Skin of body (tissue), 2 donors: ENCODE measurements around the gene ADARB1. TPM values are rescaled to one million over a fixed set of nuclear protein-coding genes. Genes with fewer than 3 reads are reported as not detected.

ENCODE experiments used
- DNase-seq: peaks from one replicate; lab custom pipeline; 2025; lab: John Stamatoyannopoulos, UW
- total RNA-seq: library from RNA; depleted of rRNA; stranded (reverse); fragments of >200 nt; gene quantifications from one replicate; pipeline ENCODE4 v1.2.3, GENCODE V29; 2014

The ADARB1 gene
- total RNA-seq, 1 donor from 2014 or later, result 28.3 TPM

GRCh38 chr21:45074818-45075595 lies 627 bp downstream of the ADARB1 start:
- no peak for DNase-seq

- no peak for DNase-seq
Observed at GRCh38 chr21:45075596-45076244, 1.3 kb downstream of the ADARB1 start.

GRCh38 chr21:45076245-45076711 lies 1.9 kb downstream of the ADARB1 start:
- DNase-seq, result peak; percentile 45

GRCh38 chr21:45078371-45078770 lies 4.0 kb downstream of the ADARB1 start:
- DNase-seq, result no peak

DNA sequence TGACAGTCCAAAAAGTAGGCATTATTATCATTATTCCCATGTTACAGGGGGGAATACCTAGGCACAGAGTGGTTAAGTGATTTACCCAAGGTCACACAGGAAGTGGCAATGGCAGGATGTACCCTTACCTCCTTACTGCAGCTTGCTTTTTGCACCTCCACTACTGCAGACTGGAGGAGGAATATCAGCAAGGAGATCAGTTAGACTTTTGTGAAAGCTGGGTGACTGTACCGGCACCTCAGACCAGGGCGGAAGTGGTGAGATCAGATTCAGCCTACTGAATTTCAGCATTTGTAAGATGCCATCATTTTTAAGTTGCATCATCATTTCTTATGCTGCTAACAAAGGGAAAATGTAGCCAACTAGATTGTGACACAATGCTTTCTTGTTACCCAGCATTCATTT lies 4.5 kb downstream of the ADARB1 start:
- no peak for DNase-seq

DNA sequence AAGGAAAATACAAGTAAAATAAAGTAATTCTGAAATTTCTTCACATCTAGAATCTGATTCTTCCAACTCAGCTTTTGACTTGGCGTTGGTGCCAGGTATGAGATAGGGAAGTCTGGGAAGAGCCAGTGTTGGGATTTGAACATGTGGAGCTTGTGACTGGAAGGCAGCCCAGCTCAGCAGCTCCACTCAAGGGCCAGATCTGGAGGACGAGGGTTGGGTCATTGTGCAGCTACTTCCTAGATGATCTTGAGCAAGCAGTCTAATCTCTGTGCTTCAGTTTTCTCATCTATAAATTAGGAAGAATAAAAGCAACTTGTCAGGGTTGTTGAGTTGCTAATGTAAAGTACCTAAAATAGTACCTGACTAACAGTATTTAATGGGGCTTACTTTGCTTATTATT lies 5.0 kb downstream of the ADARB1 start:
- DNase-seq, result no peak

- no peak for DNase-seq
Observed at GRCh38 chr21:45080232-45080631, 5.9 kb downstream of the ADARB1 start.

GRCh38 chr21:45080639-45081414 lies 6.4 kb downstream of the ADARB1 start:
- DNase-seq, result no peak

GRCh38 chr21:45081636-45082035 lies 7.3 kb downstream of the ADARB1 start:
- DNase-seq, result no peak

- DNase-seq, result no peak
Observed at GRCh38 chr21:45082736-45083135, 8.4 kb downstream of the ADARB1 start.

DNA sequence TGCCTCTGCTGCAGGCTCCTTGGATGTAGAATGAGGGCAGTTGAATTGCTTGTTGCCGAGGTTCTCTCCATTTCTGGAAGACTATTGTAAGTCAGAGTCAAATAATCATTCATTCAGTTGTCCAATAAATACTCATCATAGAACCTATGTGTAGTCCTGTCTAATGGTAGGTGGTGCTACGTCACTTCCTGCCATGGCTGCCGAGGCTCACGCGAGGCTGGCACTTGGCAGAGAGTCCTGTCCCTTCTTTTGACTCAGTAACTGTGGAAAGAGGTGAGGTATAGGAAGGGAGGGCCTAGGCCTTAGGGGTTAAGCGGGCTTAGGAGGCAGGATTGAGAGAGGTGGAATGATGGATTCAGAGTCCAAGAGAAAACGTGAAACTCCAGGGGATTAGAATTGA lies 9.7 kb downstream of the ADARB1 start:
- no peak for DNase-seq

- DNase-seq, result no peak
Observed at GRCh38 chr21:45084881-45085536, 10.6 kb downstream of the ADARB1 start.

DNA sequence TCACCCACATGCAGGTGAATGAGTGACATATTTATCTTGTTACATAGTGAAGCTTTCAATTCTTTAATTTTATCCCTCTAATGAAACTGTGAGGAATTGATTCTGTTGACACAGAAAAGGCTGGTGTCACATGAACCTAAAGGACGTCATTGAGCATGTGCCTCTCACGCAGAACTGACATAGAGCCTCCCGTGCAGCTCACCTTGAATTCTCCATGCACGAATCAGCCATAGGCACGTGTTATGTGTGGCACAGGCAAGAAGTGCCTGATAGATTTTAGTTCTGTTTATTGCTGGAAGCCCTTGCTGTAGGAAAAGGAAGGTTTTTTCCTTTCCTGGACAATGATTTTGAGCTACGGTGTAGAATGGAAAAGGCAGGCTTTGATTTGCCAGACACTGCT lies 11.3 kb downstream of the ADARB1 start:
- DNase-seq, result no peak

DNA sequence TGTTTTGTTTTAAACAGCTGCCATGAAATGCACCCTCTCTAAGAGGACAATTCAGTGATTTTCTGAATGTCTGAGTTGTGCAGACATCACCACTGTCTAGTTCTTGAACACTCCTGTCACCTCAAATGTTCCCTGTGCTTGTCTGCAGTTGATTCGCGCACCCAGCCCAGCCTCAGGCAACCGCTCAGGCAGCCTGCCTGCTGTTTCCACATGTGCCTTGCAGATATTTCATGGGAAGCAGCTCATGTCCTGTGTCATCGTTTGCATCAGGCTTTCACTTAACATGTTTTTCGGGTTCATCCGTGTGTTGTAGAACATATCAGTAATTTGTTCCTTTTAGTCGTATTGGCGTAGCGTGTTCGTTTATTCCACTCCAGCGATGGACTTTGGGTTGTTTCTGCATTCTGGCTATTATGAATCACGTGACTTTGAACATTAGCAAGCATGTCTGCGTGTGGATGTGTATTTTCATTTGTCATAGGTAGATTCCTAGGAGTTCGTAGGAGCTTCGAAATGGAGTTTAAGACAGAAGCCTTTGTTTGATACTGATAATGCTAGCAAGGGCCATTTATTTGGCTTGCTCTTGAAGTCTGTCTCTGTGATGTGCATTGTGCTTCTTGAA lies 12.1 kb downstream of the ADARB1 start:
- peak; percentile 28 for DNase-seq

DNA sequence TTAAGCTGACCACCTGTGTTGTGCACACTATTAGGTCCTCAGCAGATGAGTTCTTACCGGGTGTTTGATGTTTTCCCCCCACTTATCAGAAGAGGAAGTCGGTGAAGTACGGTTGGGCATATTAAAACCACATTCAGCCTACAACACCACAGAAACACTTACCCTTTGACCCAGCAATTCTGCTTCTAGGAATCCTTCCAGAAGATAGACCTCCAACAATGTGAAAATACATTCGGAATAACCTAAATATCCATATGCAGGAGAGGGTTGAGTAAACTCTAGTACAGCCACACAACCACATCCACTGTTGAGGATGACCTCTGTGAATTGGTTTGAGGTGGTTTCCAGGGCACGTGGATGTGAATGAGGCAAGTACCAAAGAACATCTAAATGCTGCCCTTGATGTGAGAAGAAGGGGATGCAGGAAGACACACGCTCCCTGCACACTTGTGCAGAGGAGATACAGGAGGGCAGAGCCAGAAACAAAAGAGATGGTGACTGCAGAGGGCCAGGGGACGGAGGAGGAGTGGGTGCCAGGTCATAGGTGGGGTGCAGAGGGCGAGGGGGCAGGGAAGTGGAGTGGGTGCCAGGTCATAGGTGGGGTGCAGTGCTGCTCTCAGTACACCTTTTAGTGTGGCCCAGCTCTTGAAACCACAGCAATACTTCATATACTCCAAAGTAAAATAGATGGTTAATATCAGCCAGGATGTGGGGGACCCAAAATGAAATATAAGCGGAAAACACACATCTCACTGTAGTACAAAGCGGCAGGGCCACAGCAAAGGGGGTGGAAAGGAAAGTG lies 12.8 kb downstream of the ADARB1 start:
- DNase-seq, result no peak

- DNase-seq, result no peak
Observed at GRCh38 chr21:45088116-45088515, 13.7 kb downstream of the ADARB1 start.

DNA sequence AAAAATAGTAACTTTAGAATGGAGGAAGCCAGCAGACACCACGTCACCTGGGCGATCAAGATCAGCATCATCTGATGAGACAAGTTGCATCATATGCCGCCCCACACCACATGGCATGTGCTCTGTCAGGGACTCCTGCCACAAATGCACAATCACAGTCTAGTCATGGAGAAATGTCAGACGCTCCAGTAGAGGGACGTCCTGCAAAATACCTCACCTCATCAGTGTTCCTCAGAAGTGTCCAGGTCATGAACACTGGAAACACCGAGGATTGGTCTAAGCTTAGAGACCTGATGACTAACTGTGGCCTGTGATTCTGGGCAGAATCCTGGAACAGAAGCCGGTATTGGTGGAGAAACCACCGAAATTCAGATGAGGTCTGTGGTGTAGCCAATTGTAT lies 14.3 kb downstream of the ADARB1 start:
- no peak for DNase-seq

DNA sequence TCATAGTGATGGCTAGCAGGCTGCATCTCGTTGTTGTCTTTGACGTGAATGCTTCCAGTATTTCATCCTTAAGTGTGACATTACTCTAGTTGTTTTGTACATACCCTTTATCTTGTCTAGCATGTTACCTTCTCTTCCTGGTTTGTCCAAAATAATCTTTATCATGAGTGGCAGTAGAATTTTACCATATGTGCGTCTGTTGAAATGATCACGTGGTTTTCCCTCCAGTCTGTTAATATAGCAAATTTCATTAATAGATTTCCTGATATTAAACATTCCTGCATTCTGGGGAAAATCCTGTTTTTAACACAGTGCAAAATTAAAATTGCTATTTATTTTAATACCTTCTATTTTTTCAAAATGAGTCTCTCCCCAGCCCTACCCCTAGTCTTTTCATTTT lies 15.6 kb downstream of the ADARB1 start:
- no peak for DNase-seq

DNA sequence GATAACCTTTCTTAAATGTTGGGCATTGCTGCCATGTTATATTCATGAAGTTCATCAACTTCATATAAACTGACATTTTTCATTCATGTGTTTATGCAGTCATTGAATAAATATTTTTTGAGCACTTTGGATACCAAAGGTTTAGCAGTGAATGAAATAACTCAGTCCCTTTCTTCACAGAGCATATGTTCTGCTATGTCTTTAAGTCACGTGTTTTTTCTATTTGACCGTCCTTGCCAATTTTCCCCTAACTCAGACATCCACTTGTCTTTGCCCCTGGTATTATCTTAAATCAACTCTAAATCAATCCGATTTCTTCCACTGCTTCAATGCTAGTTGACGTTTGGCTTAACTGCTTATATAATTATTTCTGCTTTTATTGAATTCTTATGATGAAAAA lies 16.6 kb downstream of the ADARB1 start:
- DNase-seq, result no peak

DNA sequence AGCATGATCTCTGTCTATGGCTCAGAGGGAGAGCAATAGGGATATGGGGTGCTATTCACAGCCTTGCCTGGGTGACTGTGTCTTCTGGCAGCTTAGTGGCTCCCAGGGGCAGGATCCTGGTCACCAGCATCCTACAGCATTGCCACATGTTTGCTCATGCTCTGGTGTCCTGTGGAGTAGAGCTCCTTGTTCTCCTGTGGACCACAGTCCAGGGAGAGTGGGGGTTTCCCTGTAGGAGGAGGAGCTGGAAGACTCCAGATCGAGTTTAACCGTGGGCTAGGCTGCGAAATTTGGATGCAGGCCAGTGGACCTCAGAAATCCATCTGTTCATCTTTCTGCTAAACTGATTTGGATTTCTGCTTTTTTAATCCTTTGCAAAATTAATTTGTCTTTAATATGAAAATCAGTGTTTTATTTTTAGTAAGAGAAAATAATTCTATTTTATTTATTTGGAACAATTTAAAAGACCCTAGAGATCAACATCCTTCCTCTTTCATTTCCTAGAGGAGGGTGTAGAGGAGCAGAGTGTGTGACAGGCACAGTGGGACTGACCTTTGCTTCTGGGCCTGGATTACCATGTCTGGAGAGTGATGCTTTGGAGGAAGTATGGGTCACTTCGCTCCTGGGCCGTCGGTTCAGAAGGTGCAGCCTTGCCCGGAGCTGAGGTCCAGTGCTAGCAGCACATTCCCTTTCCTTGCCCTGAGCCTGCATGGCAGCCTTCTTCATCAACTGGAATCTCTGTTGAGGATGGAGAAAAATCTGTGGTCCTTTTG lies 17.4 kb downstream of the ADARB1 start:
- DNase-seq, result no peak
